ENCODE data around the gene MED26.

MED26 gene

DNA sequence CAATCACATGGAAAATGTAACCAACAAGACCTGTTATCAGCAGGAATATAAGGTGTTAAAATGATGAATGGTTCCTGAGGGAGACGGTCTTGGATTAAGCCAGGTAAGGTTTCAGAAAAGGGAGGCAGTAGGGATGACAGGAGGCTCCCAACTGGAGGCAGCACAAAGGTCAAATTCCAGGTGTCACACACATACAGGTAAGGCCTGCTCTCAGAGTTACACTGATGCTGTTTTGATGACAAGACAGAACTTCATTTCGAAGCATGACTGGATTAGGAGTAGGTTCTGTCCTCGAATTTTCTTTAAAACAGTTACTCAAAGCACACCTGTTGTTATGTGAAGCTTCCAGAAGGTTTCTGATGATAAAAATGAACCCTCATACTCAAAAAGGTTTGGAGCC lies 7.4 kb downstream of the MED26 start:
- no peak overlapping the region for H3K4me3 Mint-ChIP-seq
- H3K4me1 Mint-ChIP-seq: peaks cover 77% of the 10 kb centered on the region
- no peak for DNase-seq (ENCODE audit: low spot score in 2 of 2)
- H3K27me3 Mint-ChIP-seq: no peaks in the 10 kb centered on the region
- no peak overlapping the region for H3K27ac Mint-ChIP-seq (ENCODE audit: low read depth)
- ATAC-seq (replicated peaks; ENCODE audit: extremely low read depth, poor library complexity, severe bottlenecking): no peak
- H3K9me3 Mint-ChIP-seq: no peaks in the 10 kb centered on the region
- peaks cover 27% of the 10 kb centered on the region for H3K36me3 Mint-ChIP-seq (ENCODE audit: insufficient read depth)

GRCh38 chr19:16620018-16620417 lies 8.0 kb downstream of the MED26 start:
- peak overlapping the region; percentile 25 for H3K4me3 Mint-ChIP-seq
- no peak for DNase-seq (ENCODE audit: low spot score in 2 of 2)
- peaks cover 23% of the 10 kb centered on the region for H3K36me3 Mint-ChIP-seq (ENCODE audit: insufficient read depth)
- no peaks in the 10 kb centered on the region for H3K9me3 Mint-ChIP-seq
- no peak for ATAC-seq (replicated peaks; ENCODE audit: extremely low read depth, poor library complexity, severe bottlenecking)
- H3K27ac Mint-ChIP-seq (ENCODE audit: low read depth): no peak overlapping the region
- no peaks in the 10 kb centered on the region for H3K27me3 Mint-ChIP-seq
- H3K4me1 Mint-ChIP-seq: peaks cover 77% of the 10 kb centered on the region

GRCh38 chr19:16619457-16619856 lies 8.5 kb downstream of the MED26 start:
- H3K27me3 Mint-ChIP-seq: no peaks in the 10 kb centered on the region
- ATAC-seq (replicated peaks; ENCODE audit: extremely low read depth, poor library complexity, severe bottlenecking) (no peak), DNase-seq (ENCODE audit: low spot score in 2 of 2) (no peak)
- no peak overlapping the region for H3K27ac Mint-ChIP-seq (ENCODE audit: low read depth)
- H3K36me3 Mint-ChIP-seq (ENCODE audit: insufficient read depth): peaks cover 23% of the 10 kb centered on the region
- peaks cover 80% of the 10 kb centered on the region for H3K4me1 Mint-ChIP-seq
- no peaks in the 10 kb centered on the region for H3K9me3 Mint-ChIP-seq
- peak overlapping the region; percentile 25 for H3K4me3 Mint-ChIP-seq

DNA sequence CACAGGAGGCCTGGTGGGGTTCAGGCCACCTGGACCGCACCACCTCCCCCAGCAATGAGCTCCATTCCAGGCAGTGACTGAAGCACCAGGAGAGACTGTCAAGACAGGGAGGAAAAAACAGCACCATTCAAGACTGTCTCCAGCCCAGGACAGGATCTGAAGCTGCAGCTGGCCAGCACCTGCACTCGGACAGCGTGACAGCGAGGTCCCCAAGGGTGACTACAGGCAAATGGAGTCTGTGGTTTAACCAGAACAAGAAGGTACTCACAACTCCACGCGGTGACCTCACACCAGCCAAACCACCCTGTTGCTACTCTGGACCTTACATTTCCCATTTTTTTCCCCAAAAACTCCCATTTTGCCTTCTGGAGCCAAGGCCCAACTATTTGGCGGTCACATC lies 9.8 kb downstream of the MED26 start:
- Mint-ChIP-seq H3K4me3 (no peak overlapping the region), H3K9me3 (no peaks in the 10 kb centered on the region), H3K4me1 (peaks cover 75% of the 10 kb centered on the region), H3K27me3 (no peaks in the 10 kb centered on the region), H3K27ac (ENCODE audit: low read depth) (no peak overlapping the region), H3K36me3 (ENCODE audit: insufficient read depth) (peaks cover 19% of the 10 kb centered on the region)
- ATAC-seq (replicated peaks; ENCODE audit: extremely low read depth, poor library complexity, severe bottlenecking): no peak
- DNase-seq (ENCODE audit: low spot score in 2 of 2): no peak

DNA sequence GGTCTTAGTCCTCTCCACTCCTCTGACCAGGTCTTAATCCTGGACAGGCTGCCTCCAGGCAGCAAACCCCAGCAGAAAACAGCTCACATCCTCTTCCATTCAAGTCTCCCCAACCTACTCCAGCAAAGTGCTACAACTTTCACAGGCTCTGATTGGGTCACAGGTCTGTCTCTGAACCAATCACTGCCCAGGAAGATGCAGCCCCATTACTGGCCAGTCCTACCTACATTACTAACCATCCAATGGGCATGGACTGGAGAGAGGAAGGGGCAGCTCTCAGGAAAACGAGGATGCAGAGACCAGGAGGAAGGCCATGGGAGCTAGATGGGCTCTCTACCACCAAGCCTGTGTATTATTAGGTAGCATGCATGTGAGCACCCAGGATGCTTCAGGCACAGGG lies 12.2 kb downstream of the MED26 start:
- Mint-ChIP-seq H3K27ac (ENCODE audit: low read depth) (peak overlapping the region; percentile 26), H3K36me3 (ENCODE audit: insufficient read depth) (peaks cover 15% of the 10 kb centered on the region), H3K4me3 (no peak overlapping the region), H3K9me3 (no peaks in the 10 kb centered on the region), H3K27me3 (no peaks in the 10 kb centered on the region), H3K4me1 (peaks cover 84% of the 10 kb centered on the region)
- no peak for ATAC-seq (replicated peaks; ENCODE audit: extremely low read depth, poor library complexity, severe bottlenecking)
- no peak for DNase-seq (ENCODE audit: low spot score in 2 of 2)

GRCh38 chr19:16614941-16615340 lies 13.1 kb downstream of the MED26 start:
- peak overlapping the region; percentile 2 for H3K4me3 Mint-ChIP-seq
- DNase-seq (ENCODE audit: low spot score in 2 of 2) (no peak), ATAC-seq (replicated peaks; ENCODE audit: extremely low read depth, poor library complexity, severe bottlenecking) (no peak)
- H3K4me1 Mint-ChIP-seq: peaks cover 82% of the 10 kb centered on the region
- H3K27ac Mint-ChIP-seq (ENCODE audit: low read depth): peak overlapping the region; percentile 26
- H3K9me3 Mint-ChIP-seq: no peaks in the 10 kb centered on the region
- no peaks in the 10 kb centered on the region for H3K27me3 Mint-ChIP-seq
- H3K36me3 Mint-ChIP-seq (ENCODE audit: insufficient read depth): peaks cover 15% of the 10 kb centered on the region

DNA sequence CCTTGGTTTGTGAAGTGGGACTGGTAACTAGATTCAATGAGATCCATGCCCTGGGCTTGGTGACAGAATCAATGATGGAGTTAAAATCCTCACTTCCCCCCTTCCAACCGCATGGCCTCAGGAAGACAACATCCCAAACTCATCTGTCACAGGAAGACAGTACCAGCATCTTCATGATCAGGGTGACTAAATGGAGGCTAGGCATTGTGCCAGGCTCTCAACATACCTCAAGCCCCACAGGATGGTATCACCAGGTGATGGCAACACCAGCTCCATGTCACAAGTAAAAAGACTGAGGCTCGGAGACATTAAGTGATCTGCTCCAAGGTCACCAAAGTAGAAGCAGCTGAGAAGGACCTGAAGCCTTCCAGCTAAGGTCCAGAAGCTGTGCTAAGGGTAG lies 14.2 kb downstream of the MED26 start:
- no peaks in the 10 kb centered on the region for H3K9me3 Mint-ChIP-seq
- H3K4me1 Mint-ChIP-seq: peaks cover 72% of the 10 kb centered on the region
- DNase-seq (ENCODE audit: low spot score in 2 of 2): no peak
- no peak for ATAC-seq (replicated peaks; ENCODE audit: extremely low read depth, poor library complexity, severe bottlenecking)
- H3K4me3 Mint-ChIP-seq: no peak overlapping the region
- H3K27me3 Mint-ChIP-seq: no peaks in the 10 kb centered on the region
- H3K27ac Mint-ChIP-seq (ENCODE audit: low read depth): no peak overlapping the region
- H3K36me3 Mint-ChIP-seq (ENCODE audit: insufficient read depth): peaks cover 10% of the 10 kb centered on the region

DNA sequence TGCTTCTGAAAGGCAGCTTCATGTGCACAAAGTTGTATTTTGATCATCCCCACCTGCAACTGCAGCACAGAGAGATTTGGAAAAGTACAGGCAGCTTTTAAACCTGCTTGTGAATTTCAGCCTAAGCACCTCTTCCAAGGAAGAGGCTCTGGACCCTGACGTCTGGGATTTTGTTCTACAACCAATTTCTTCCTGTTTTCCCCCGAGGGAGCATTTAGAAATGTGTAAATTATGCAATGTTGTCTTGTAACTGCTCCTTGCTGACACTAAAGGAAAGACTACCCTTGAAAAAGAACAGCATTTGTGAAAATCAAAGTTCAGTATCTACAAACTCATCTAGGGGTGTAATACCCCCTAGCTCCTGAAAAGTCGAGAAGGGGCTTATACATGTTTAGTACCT lies 15.4 kb downstream of the MED26 start:
- ATAC-seq (replicated peaks; ENCODE audit: extremely low read depth, poor library complexity, severe bottlenecking) (no peak), DNase-seq (ENCODE audit: low spot score in 2 of 2) (no peak)
- no peaks in the 10 kb centered on the region for H3K9me3 Mint-ChIP-seq
- peaks cover 7% of the 10 kb centered on the region for H3K36me3 Mint-ChIP-seq (ENCODE audit: insufficient read depth)
- peaks cover 71% of the 10 kb centered on the region for H3K4me1 Mint-ChIP-seq
- H3K27me3 Mint-ChIP-seq: no peaks in the 10 kb centered on the region
- no peak overlapping the region for H3K27ac Mint-ChIP-seq (ENCODE audit: low read depth)
- H3K4me3 Mint-ChIP-seq: no peak overlapping the region

GRCh38 chr19:16611121-16611520 lies 16.9 kb downstream of the MED26 start:
- DNase-seq (ENCODE audit: low spot score in 2 of 2) (no peak), ATAC-seq (replicated peaks; ENCODE audit: extremely low read depth, poor library complexity, severe bottlenecking) (no peak)
- Mint-ChIP-seq H3K4me1 (peaks cover 55% of the 10 kb centered on the region), H3K36me3 (ENCODE audit: insufficient read depth) (peaks cover 5% of the 10 kb centered on the region), H3K27ac (ENCODE audit: low read depth) (no peak overlapping the region), H3K27me3 (no peaks in the 10 kb centered on the region), H3K4me3 (no peak overlapping the region), H3K9me3 (no peaks in the 10 kb centered on the region)

DNA sequence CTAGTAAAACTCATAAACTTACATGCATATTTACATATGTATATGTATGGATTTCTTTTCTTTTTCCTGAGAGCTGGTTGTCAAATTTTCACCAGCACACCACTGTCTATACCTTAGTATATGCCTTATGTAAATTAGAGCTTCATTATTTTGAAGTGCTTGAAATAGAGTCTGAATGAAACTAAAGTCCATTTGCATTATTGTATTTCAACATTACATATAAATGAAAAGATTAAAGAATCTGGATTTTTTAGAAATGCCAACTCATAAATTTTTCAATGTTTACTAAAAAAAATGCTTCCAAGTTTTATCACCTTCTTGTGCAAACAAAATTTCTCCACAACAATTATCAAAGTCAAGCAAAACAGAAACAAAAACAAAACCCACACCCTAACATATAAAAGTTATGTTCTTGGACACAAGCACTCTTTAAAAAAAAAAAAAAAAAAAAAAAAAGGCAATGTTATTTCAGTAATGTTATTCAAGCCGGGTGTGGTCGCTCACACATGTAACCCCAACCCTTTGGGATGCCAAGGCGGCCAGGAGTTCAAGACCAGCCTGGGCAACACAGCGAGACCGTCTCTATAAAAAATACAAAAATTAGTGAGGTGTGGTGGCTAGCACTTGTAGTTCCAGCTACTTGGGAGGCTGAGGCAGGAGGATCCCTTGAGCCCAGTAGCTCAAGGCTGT lies 18.3 kb downstream of the MED26 start:
- no peak for DNase-seq (ENCODE audit: low spot score in 2 of 2)
- H3K27me3 Mint-ChIP-seq: no peaks in the 10 kb centered on the region
- H3K27ac Mint-ChIP-seq (ENCODE audit: low read depth): no peak overlapping the region
- H3K9me3 Mint-ChIP-seq: no peaks in the 10 kb centered on the region
- ATAC-seq (replicated peaks; ENCODE audit: extremely low read depth, poor library complexity, severe bottlenecking): no peak
- no peak overlapping the region for H3K4me3 Mint-ChIP-seq
- peaks cover 55% of the 10 kb centered on the region for H3K4me1 Mint-ChIP-seq
- H3K36me3 Mint-ChIP-seq (ENCODE audit: insufficient read depth): peaks cover 10% of the 10 kb centered on the region

GRCh38 chr19:16608290-16608739 lies 19.7 kb downstream of the MED26 start:
- Mint-ChIP-seq H3K36me3 (ENCODE audit: insufficient read depth) (peaks cover 10% of the 10 kb centered on the region), H3K27me3 (no peaks in the 10 kb centered on the region), H3K9me3 (no peaks in the 10 kb centered on the region), H3K4me1 (peaks cover 59% of the 10 kb centered on the region), H3K27ac (ENCODE audit: low read depth) (no peak overlapping the region), H3K4me3 (no peak overlapping the region)
- no peak for ATAC-seq (replicated peaks; ENCODE audit: extremely low read depth, poor library complexity, severe bottlenecking)
- no peak for DNase-seq (ENCODE audit: low spot score in 2 of 2)

DNA sequence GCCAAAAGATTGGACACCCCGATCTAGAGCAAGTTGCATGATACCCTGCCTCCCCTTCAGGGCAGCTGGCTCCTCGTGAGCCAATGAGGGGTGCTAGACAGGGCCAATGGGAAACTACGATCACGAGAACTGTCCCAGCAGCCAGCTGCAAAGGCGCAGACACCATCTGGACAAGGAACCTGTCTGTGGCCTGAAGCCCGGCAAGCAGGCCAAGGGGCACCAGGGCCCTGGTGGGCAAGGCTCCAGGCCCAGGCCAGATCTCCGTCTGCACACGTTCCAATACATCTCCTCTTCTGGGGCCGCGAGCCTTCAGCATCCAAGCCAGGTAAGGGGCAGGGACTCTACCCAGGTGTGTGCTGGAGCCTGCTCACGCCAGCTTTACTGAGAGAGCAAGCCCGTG lies 20.2 kb downstream of the MED26 start:
- Mint-ChIP-seq H3K27me3 (no peaks in the 10 kb centered on the region), H3K27ac (ENCODE audit: low read depth) (no peak overlapping the region), H3K36me3 (ENCODE audit: insufficient read depth) (peaks cover 10% of the 10 kb centered on the region), H3K9me3 (no peaks in the 10 kb centered on the region), H3K4me1 (peaks cover 59% of the 10 kb centered on the region), H3K4me3 (no peak overlapping the region)
- DNase-seq (ENCODE audit: low spot score in 2 of 2): no peak
- no peak for ATAC-seq (replicated peaks; ENCODE audit: extremely low read depth, poor library complexity, severe bottlenecking)

DNA sequence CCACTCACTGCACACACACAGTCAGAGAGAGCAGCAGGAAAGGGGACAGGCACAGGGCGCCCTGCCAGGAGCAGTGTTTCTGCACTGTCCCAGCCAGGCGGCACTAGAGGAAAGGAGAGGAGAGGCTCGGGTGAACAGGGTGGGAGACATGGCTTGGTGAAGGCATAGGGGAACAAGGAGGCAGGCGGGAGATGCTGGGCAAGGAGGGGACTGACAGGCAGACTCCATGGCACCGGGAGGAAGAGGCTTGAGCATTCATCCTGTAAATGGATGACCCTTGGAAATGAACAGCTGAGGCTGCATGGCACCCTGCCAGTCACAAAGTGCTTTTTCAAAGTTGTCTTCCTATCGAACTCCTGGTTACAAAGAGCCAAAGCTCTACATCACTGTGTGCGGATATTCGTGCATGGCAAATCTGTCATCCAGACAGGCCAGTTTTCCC lies 22.4 kb downstream of the MED26 start:
- Mint-ChIP-seq H3K27ac (ENCODE audit: low read depth) (peak overlapping the region; percentile 48), H3K27me3 (no peaks in the 10 kb centered on the region), H3K36me3 (ENCODE audit: insufficient read depth) (peaks cover 8% of the 10 kb centered on the region), H3K4me3 (no peak overlapping the region), H3K9me3 (no peaks in the 10 kb centered on the region), H3K4me1 (peaks cover 46% of the 10 kb centered on the region)
- DNase-seq (ENCODE audit: low spot score in 2 of 2): no peak
- ATAC-seq (replicated peaks; ENCODE audit: extremely low read depth, poor library complexity, severe bottlenecking): no peak

All from central memory CD8-positive, alpha-beta T cell (primary cell).